ENCODE results near the gene GSTP1. TPM values are rescaled to one million over a fixed set of nuclear protein-coding genes. Genes with fewer than 3 reads are reported as not detected.
A peak's percentile ranks its signal among the peaks of the same experiment; 100 is the strongest.

GSTP1 gene
- total and polyA plus RNA-seq, 12 donors: 249 to 642 (median 332) TPM

DNA sequence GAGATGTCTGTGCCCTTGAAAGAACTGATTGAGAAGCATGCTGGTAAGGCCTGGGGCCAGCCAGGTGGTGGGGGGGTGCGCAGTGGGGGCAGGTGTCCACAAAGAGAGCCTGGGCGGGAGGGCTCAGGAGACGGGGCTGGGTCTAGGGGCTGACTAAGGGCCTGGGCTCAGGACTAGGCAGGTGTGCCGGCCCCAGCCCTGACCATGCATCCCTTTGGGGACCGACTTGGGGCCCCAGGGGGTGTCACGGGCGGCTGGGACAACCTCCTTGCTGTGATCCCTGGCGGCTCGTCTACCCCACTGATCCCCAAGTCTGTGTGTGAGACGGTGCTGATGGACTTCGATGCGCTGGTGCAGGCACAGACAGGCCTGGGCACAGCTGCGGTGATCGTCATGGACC is 27.6 kb downstream of the GSTP1 start:
- Histone ChIP-seq H3K27ac (no peak overlapping the region), H3K27me3 (peaks cover 0 to 15% (median 12%) of the 10 kb centered on the region in 7 donors), H3K4me3 (no peak overlapping the region), H3K9me3 (no peaks in the 10 kb centered on the region), H3K36me3 (peaks cover 0 to 54% (median 40%) of the 10 kb centered on the region in 9 donors), H3K4me1 (peaks cover 16 to 42% (median 35%) of the 10 kb centered on the region in 9 donors)
- ATAC-seq (no peak), DNase-seq (no peak)
- TF ChIP-seq CTCF (IDR thresholded peaks at IDR 0.05): no peak
- 93 to 94% methylated on average over 14 of the region's 14 CpGs for WGBS, 2 donors
- intact Hi-C loops (cut with DNase I): no loop called here

GRCh38 chr11:67611704-67612587 is 28.3 kb downstream of the GSTP1 start:
- H3K9me3 ChIP-seq: no peaks in the 10 kb centered on the region
- 87 to 90% methylated on average over 36 to 37 of the region's 37 CpGs for WGBS, 2 donors
- H3K27ac ChIP-seq: no peak overlapping the region
- peaks cover 15 to 42% (median 32%) of the 10 kb centered on the region in 9 donors for H3K4me1 ChIP-seq
- DNase-seq (no peak), ATAC-seq (no peak)
- peaks cover 0 to 54% (median 40%) of the 10 kb centered on the region in 9 donors for H3K36me3 ChIP-seq
- peaks cover 0 to 17% (median 12%) of the 10 kb centered on the region in 7 donors for H3K27me3 ChIP-seq
- intact Hi-C loops (cut with DNase I): no loop called here
- no peak for TF ChIP-seq CTCF (IDR thresholded peaks at IDR 0.05)
- no peak overlapping the region for H3K4me3 ChIP-seq

- 85 to 87% methylated on average over 13 of the region's 13 CpGs for WGBS, 2 donors
- DNase-seq (no peak), ATAC-seq (no peak)
- H3K4me1 ChIP-seq: peaks cover 11 to 43% (median 24%) of the 10 kb centered on the region in 9 donors
- H3K9me3 ChIP-seq: no peaks in the 10 kb centered on the region
- peaks cover 0 to 17% (median 12%) of the 10 kb centered on the region in 7 donors for H3K27me3 ChIP-seq
- H3K4me3 ChIP-seq: no peak overlapping the region
- no peak for TF ChIP-seq CTCF (IDR thresholded peaks at IDR 0.05)
- no peak overlapping the region for H3K27ac ChIP-seq
- intact Hi-C loops (cut with DNase I): no loop called here
- H3K36me3 ChIP-seq: peaks cover 0 to 54% (median 40%) of the 10 kb centered on the region in 9 donors
Measured at GRCh38 chr11:67612751-67613150, 29.1 kb downstream of the GSTP1 start.

DNA sequence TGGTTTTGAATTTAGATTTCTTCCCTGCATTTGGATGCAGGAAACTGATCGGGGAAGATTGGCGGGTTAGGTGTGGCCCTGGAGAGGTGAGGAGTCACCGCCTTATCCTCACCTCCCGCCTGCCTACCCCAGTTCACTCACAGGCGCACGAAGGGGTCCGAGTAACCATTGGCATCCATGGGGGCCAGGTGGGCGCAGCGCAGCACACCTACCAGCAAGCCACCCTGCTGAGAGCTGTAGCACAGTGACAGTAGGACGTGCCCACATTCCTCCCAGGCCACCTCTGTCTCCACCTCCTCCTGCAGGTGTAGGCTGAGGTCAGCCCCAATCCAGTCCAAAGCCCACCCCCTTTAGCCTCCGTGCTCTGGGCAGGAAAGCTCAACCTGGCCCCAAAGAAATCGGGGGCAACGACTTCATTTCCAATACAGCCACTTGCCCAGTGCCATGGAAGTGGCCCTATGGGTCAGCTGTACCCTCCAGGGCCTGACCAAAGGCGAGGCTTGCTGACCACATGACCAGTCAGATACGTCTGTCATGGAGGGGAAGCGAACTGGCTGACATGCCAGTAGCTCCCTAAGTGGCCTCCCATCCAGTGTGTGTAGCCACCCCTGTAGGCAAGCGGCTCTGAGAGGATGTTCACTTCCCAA is 29.8 kb downstream of the GSTP1 start:
- H3K4me3 ChIP-seq: peak overlapping the region in 7 of 10 donors; percentile 27 to 53 (median 50)
- H3K27ac ChIP-seq: peak overlapping the region in 8 of 10 donors; percentile 14 to 92 (median 48)
- intact Hi-C loops (cut with DNase I): no loop called here
- peaks cover 0 to 17% (median 12%) of the 10 kb centered on the region in 7 donors for H3K27me3 ChIP-seq
- peaks cover 0 to 51% (median 40%) of the 10 kb centered on the region in 9 donors for H3K36me3 ChIP-seq
- 82 to 85% methylated on average over 17 of the region's 17 CpGs for WGBS, 2 donors
- no peak for TF ChIP-seq CTCF (IDR thresholded peaks at IDR 0.05)
- peaks cover 8 to 37% (median 19%) of the 10 kb centered on the region in 9 donors for H3K4me1 ChIP-seq
- DNase-seq (no peak), ATAC-seq (peak in 5 of 8 donors; percentile 1 to 19 (median 3))
- no peaks in the 10 kb centered on the region for H3K9me3 ChIP-seq

Measured in heart right ventricle (tissue), 16 donors.